Activated CD4-positive, alpha-beta T cell treated with anti-CD3 and anti-CD28 coated beads, Interleukin-2, amount 10 ng/mL, durations not matched to agents 24 days and 14 days (primary cell): ENCODE measurements around the gene NFKBIZ. TPM values are rescaled to one million over a fixed set of nuclear protein-coding genes. Genes with fewer than 3 reads are reported as not detected.
"Not testable (repeated sequence)": the region's sequence is repeated elsewhere in the genome, so short reads cannot be mapped to it uniquely, and the experiment has no call there.

Experiments
- DNase-seq: peaks from one replicate; pipeline ENCODE4 v3.0.0; 2022
- H3K27ac Mint-ChIP-seq: one replicate; pipeline ENCODE4 v1.8.0; 2022; ENCODE audit warnings: mild to moderate bottlenecking, mixed read lengths
- H3K27me3 Mint-ChIP-seq: one replicate; pipeline ENCODE4 v1.8.0; 2022; ENCODE audit warnings: mixed read lengths
- H3K36me3 Mint-ChIP-seq: one replicate; pipeline ENCODE4 v1.8.0; 2022; ENCODE audit warnings: low read depth, mild to moderate bottlenecking, mixed read lengths
- H3K4me1 Mint-ChIP-seq: one replicate; pipeline ENCODE4 v1.8.0; 2021; ENCODE audit warnings: mixed read lengths
- H3K4me3 Mint-ChIP-seq: one replicate; pipeline ENCODE4 v1.8.0; 2022; ENCODE audit warnings: mild to moderate bottlenecking, moderate library complexity, mixed read lengths
- H3K9me3 Mint-ChIP-seq: one replicate; pipeline ENCODE4 v1.8.0; 2021; ENCODE audit warnings: mixed read lengths
- intact Hi-C: fragments of 100-400 bp; cut with micrococcal nuclease; formaldehyde crosslinking; loops from one replicate; pipeline ENCODE4 v1.15.1; 2023
- total RNA-seq: library from RNA; stranded (reverse); gene quantifications from 2 replicates; pipeline ENCODE4 v1.2.3, GENCODE V29; 2022

NFKBIZ gene
- total RNA-seq, 1 donor from 2014 or later, result 57.2 TPM

GRCh38 chr3:101879623-101880284 is 30.4 kb downstream of the NFKBIZ start:
- H3K27ac Mint-ChIP-seq, result no peak overlapping the region

GRCh38 chr3:101884776-101885175 is 35.5 kb downstream of the NFKBIZ start:
- Mint-ChIP-seq H3K27ac (no peak overlapping the region), H3K27me3 (no peaks in the 10 kb centered on the region), H3K9me3 (peaks cover 12% of the 10 kb centered on the region), H3K36me3 (peaks cover 2% of the 10 kb centered on the region), H3K4me3 (no peak overlapping the region), H3K4me1 (no peaks in the 10 kb centered on the region)
- intact Hi-C loops, result no loop called here
- no peak for DNase-seq

More at GRCh38 chr3:101879623-101880284, 30.4 kb downstream of the NFKBIZ start:
- Mint-ChIP-seq H3K4me3 (no peak overlapping the region), H3K9me3 (peaks cover 11% of the 10 kb centered on the region), H3K27me3 (peaks cover 5% of the 10 kb centered on the region), H3K4me1 (no peaks in the 10 kb centered on the region), H3K36me3 (no peaks in the 10 kb centered on the region)
- no peak for DNase-seq
- intact Hi-C loops, result no loop called here

GRCh38 chr3:101885584-101885983 is 36.3 kb downstream of the NFKBIZ start:
- H3K36me3 Mint-ChIP-seq, H3K4me3 Mint-ChIP-seq, H3K4me1 Mint-ChIP-seq, DNase-seq, H3K27ac Mint-ChIP-seq, H3K27me3 Mint-ChIP-seq, intact Hi-C loops: not testable (repeated sequence)
- peaks cover 12% of the 10 kb centered on the region for H3K9me3 Mint-ChIP-seq

GRCh38 chr3:101886626-101887025 is 37.3 kb downstream of the NFKBIZ start:
- H3K4me1 Mint-ChIP-seq, result peaks cover 1% of the 10 kb centered on the region
- H3K9me3 Mint-ChIP-seq, result peaks cover 12% of the 10 kb centered on the region
- no peak for DNase-seq
- intact Hi-C loops, result no loop called here
- peaks cover 2% of the 10 kb centered on the region for H3K36me3 Mint-ChIP-seq
- no peak overlapping the region for H3K27ac Mint-ChIP-seq
- H3K27me3 Mint-ChIP-seq, result no peaks in the 10 kb centered on the region
- H3K4me3 Mint-ChIP-seq, result no peak overlapping the region

DNA sequence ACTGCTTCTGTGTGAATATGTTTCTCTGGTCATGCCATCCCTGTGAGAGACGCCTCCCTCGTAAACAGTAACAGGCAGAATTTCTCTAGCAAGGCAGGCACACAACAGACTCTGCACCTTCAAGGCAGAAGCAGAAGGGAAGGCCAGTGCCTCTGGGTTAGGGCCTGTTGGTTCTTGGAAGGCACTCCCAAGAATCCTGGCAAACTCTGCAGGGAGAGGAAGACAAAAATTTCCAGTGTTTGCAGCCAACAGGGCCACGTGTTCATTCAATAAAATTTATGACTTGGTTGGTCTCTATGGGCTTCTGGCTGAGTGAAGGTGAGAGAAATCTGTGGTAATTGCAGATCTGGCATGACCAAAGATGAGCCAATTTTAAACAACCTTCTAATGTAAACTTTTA is 39.3 kb downstream of the NFKBIZ start:
- intact Hi-C loops, result no loop called here

GRCh38 chr3:101890716-101891115 is 41.4 kb downstream of the NFKBIZ start:
- Mint-ChIP-seq H3K27ac (no peak overlapping the region), H3K9me3 (peaks cover 17% of the 10 kb centered on the region), H3K4me1 (peaks cover 6% of the 10 kb centered on the region), H3K4me3 (no peak overlapping the region), H3K27me3 (no peaks in the 10 kb centered on the region), H3K36me3 (peaks cover 2% of the 10 kb centered on the region)
- intact Hi-C loops, result no loop called here
- no peak for DNase-seq

More for the DNA sequence above, 39.3 kb downstream of the NFKBIZ start:
- Mint-ChIP-seq H3K36me3 (peaks cover 2% of the 10 kb centered on the region), H3K27ac (no peak overlapping the region), H3K4me1 (peaks cover 6% of the 10 kb centered on the region), H3K4me3 (no peak overlapping the region), H3K27me3 (no peaks in the 10 kb centered on the region), H3K9me3 (peaks cover 20% of the 10 kb centered on the region)
- DNase-seq, result no peak

GRCh38 chr3:101892648-101893047 is 43.3 kb downstream of the NFKBIZ start:
- DNase-seq, result no peak
- H3K27ac Mint-ChIP-seq, result no peak overlapping the region
- peaks cover 2% of the 10 kb centered on the region for H3K36me3 Mint-ChIP-seq
- intact Hi-C loops, result no loop called here
- H3K4me1 Mint-ChIP-seq, result peaks cover 6% of the 10 kb centered on the region
- no peak overlapping the region for H3K4me3 Mint-ChIP-seq
- H3K9me3 Mint-ChIP-seq, result peaks cover 16% of the 10 kb centered on the region
- no peaks in the 10 kb centered on the region for H3K27me3 Mint-ChIP-seq

DNA sequence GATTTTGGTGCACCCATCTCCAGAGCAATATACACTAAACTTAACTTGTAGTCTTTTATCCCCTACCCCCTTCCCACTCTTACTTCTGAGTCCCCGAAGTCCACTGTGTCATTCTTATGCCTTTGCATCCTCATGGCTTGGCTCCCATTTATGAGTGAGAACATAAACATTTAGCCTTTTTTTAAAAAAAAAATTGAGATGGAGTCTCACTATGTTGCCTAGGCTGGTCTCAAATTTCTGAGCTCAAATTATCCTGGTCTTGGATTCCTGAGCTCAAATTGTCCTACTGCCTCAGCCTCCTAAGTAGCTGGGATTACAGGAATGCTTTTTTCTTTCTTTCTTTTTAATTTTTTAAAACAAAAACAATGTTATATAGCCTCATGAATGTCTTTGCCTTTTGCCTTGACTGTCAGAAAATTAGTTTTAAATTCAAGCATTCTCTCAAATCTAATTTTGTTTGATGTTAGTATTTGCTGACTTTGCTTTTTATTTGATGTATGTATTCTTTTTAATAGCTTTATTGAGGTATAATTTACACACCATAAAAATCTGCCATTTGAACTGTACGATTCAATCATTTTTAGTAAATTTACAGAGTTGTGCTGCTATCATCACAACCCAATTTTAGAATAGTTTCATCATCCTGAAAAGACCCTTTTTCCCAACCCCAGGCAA is 46.9 kb downstream of the NFKBIZ start:
- Mint-ChIP-seq H3K4me3 (no peak overlapping the region), H3K9me3 (peaks cover 16% of the 10 kb centered on the region), H3K27me3 (no peaks in the 10 kb centered on the region), H3K36me3 (no peaks in the 10 kb centered on the region), H3K27ac (no peak overlapping the region), H3K4me1 (peaks cover 4% of the 10 kb centered on the region)
- DNase-seq, result no peak
- intact Hi-C loops, result no loop called here

- DNase-seq, result no peak
- H3K4me3 Mint-ChIP-seq, result no peak overlapping the region
- H3K27ac Mint-ChIP-seq, result no peak overlapping the region
- peaks cover 9% of the 10 kb centered on the region for H3K4me1 Mint-ChIP-seq
- no peaks in the 10 kb centered on the region for H3K36me3 Mint-ChIP-seq
- intact Hi-C loops, result no loop called here
- H3K27me3 Mint-ChIP-seq, result no peaks in the 10 kb centered on the region
- peaks cover 16% of the 10 kb centered on the region for H3K9me3 Mint-ChIP-seq
Observed at GRCh38 chr3:101897013-101897412, 47.7 kb downstream of the NFKBIZ start.

DNA sequence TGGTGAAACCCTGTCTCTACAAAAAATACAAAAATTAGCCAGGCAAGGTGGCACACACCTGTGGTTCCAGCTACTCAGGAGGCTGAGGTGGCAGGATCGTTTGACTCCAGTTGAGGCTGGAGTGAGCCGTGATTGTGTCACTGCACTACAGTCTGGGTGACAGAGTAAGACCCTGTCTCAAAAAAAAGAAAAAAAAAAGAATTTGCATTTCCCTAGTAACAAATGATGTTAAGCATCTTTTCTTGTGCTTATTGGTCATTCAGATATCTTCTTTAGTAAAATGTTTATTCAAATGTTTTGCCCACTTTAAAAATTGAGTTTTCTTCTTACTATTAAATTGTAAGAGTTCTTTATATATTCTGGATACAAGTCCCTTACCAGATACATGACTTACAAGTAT is 48.7 kb downstream of the NFKBIZ start:
- Mint-ChIP-seq H3K9me3 (peaks cover 11% of the 10 kb centered on the region), H3K27me3 (no peaks in the 10 kb centered on the region), H3K4me1 (peaks cover 8% of the 10 kb centered on the region), H3K36me3 (no peaks in the 10 kb centered on the region), H3K27ac (no peak overlapping the region), H3K4me3 (no peak overlapping the region)
- intact Hi-C loops, result no loop called here
- DNase-seq, result no peak

- Mint-ChIP-seq H3K27me3 (no peaks in the 10 kb centered on the region), H3K27ac (no peak overlapping the region), H3K9me3 (peaks cover 8% of the 10 kb centered on the region), H3K36me3 (no peaks in the 10 kb centered on the region), H3K4me3 (no peak overlapping the region), H3K4me1 (peaks cover 7% of the 10 kb centered on the region)
- intact Hi-C loops, result no loop called here
- no peak for DNase-seq
Observed at GRCh38 chr3:101898752-101899169, 49.4 kb downstream of the NFKBIZ start.

DNA sequence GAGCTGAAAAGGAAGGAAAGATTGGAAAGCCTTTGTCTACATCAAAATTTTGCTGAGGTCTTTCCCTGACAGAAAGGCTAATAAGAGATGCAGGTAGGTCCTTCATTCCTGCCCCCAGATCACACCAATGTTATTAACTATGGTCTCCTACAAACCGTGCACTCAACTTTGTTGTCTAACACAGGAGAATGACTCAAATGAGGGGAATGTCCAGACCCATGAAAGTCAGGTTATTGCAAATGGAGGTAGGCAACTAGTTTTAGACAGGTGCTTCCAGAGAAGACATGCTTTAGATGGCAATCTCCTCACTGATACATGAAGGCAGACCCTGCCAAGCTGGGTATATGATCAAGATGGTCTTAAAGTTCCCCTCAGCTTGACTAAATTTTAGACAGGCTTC is 51.0 kb downstream of the NFKBIZ start:
- no peaks in the 10 kb centered on the region for H3K36me3 Mint-ChIP-seq
- no peak for DNase-seq
- no peak overlapping the region for H3K27ac Mint-ChIP-seq
- peaks cover 7% of the 10 kb centered on the region for H3K4me1 Mint-ChIP-seq
- H3K4me3 Mint-ChIP-seq, result no peak overlapping the region
- H3K9me3 Mint-ChIP-seq, result peaks cover 4% of the 10 kb centered on the region
- H3K27me3 Mint-ChIP-seq, result no peaks in the 10 kb centered on the region
- intact Hi-C loops, result no loop called here

DNA sequence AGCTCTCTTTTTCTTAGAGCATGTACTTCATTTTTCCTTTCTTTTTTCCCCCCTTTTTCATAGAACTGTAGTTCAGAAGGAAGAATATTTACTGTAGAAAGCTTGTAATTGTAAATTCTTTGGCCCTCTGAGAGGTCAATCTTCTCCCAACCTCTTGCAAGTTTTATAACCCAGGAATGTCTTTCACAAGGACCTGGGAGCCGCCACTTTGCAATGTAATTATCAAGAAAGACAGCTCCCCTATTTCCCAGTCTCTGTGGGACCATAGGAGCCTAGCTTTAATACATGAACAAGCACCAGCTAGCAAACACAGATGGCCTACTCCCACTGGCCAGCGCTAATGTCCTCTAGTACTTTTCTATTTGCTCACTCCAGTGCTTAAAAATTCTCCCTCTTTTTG is 51.4 kb downstream of the NFKBIZ start:
- Mint-ChIP-seq H3K4me1 (peaks cover 7% of the 10 kb centered on the region), H3K27ac (no peak overlapping the region), H3K27me3 (no peaks in the 10 kb centered on the region), H3K9me3 (peaks cover 4% of the 10 kb centered on the region), H3K36me3 (no peaks in the 10 kb centered on the region), H3K4me3 (no peak overlapping the region)
- intact Hi-C loops, result no loop called here
- no peak for DNase-seq

- H3K4me3 Mint-ChIP-seq, result no peak overlapping the region
- H3K27me3 Mint-ChIP-seq, result peaks cover 7% of the 10 kb centered on the region
- no peak overlapping the region for H3K27ac Mint-ChIP-seq
- H3K9me3 Mint-ChIP-seq, result peaks cover 2% of the 10 kb centered on the region
- DNase-seq, result peak; percentile 56
- H3K36me3 Mint-ChIP-seq, result peaks cover 4% of the 10 kb centered on the region
- H3K4me1 Mint-ChIP-seq, result peaks cover 7% of the 10 kb centered on the region
- intact Hi-C loops, result no loop called here
Observed at GRCh38 chr3:101902041-101902440, 52.7 kb downstream of the NFKBIZ start.
